ENCODE measurements around the gene ST3GAL4.

Gene ST3GAL4

GRCh38 chr11:126396965-126397364 is 41.5 kb downstream of the ST3GAL4 start:
- POLR2A ChIA-PET (ENCODE audit: low non-redundant PET): no interaction called here
- CTCF ChIA-PET: no interaction called here
- no peak for DNase-seq (ENCODE audit: low spot score)
- TF ChIP-seq CTCF (conservative IDR thresholded peaks at IDR 0.05; ENCODE audit: low read depth): no peak
- peak overlapping the region; percentile 98; the same call in 1 of the 2 replicates for H3K27ac ChIP-seq

- H3K27ac ChIP-seq: peak overlapping the region; percentile 22; the same call in 1 of the 2 replicates
- no peak for DNase-seq (ENCODE audit: low spot score)
- no peak for TF ChIP-seq CTCF (conservative IDR thresholded peaks at IDR 0.05; ENCODE audit: low read depth)
- POLR2A ChIA-PET (ENCODE audit: low non-redundant PET): no interaction called here
- CTCF ChIA-PET: no interaction called here
Observed at GRCh38 chr11:126398296-126398695, 42.8 kb downstream of the ST3GAL4 start.

GRCh38 chr11:126398721-126399120 is 43.2 kb downstream of the ST3GAL4 start:
- CTCF ChIA-PET: no interaction called here
- POLR2A ChIA-PET (ENCODE audit: low non-redundant PET): no interaction called here
- TF ChIP-seq CTCF (conservative IDR thresholded peaks at IDR 0.05; ENCODE audit: low read depth): no peak
- H3K27ac ChIP-seq: peak overlapping the region; percentile 22; the same call in 1 of the 2 replicates
- no peak for DNase-seq (ENCODE audit: low spot score)

GRCh38 chr11:126400019-126400418 is 44.5 kb downstream of the ST3GAL4 start:
- TF ChIP-seq CTCF (conservative IDR thresholded peaks at IDR 0.05; ENCODE audit: low read depth): no peak
- CTCF ChIA-PET: no interaction called here

GRCh38 chr11:126400479-126400878 is 45.0 kb downstream of the ST3GAL4 start:
- ChIA-PET CTCF (interaction anchor here (0.6 kb wide), 1 partner anchor 22 kb away, joined by 3 read pairs; no protein-coding TSS in a partner anchor), POLR2A (ENCODE audit: low non-redundant PET) (interaction anchor here (0.7 kb wide), 1 partner anchor 111 kb away, joined by 5 read pairs; no protein-coding TSS in a partner anchor)
- no peak for TF ChIP-seq CTCF (conservative IDR thresholded peaks at IDR 0.05; ENCODE audit: low read depth)
- peak overlapping the region; percentile 32; the same call in 1 of the 2 replicates for H3K27ac ChIP-seq
- no peak for DNase-seq (ENCODE audit: low spot score)

More at GRCh38 chr11:126400019-126400418, 44.5 kb downstream of the ST3GAL4 start:
- H3K27ac ChIP-seq: peak overlapping the region; percentile 32; the same call in 1 of the 2 replicates
- POLR2A ChIA-PET (ENCODE audit: low non-redundant PET): no interaction called here
- no peak for DNase-seq (ENCODE audit: low spot score)

GRCh38 chr11:126403022-126403581 is 47.6 kb downstream of the ST3GAL4 start:
- no peak for TF ChIP-seq CTCF (conservative IDR thresholded peaks at IDR 0.05; ENCODE audit: low read depth)
- DNase-seq (ENCODE audit: low spot score): peak; percentile 96
- CTCF ChIA-PET: interaction anchor here (0.7 kb wide), 1 partner anchor 30 kb away, joined by 4 read pairs; no protein-coding TSS in a partner anchor
- H3K27ac ChIP-seq: peak overlapping the region; percentile 89
- POLR2A ChIA-PET (ENCODE audit: low non-redundant PET): interaction anchor here (0.8 kb wide), 1 partner anchor 29 kb away, joined by 3 read pairs; no protein-coding TSS in a partner anchor

All from RWPE1 (cell line).